ENCODE data around the gene CHRND.

The CHRND gene

DNA sequence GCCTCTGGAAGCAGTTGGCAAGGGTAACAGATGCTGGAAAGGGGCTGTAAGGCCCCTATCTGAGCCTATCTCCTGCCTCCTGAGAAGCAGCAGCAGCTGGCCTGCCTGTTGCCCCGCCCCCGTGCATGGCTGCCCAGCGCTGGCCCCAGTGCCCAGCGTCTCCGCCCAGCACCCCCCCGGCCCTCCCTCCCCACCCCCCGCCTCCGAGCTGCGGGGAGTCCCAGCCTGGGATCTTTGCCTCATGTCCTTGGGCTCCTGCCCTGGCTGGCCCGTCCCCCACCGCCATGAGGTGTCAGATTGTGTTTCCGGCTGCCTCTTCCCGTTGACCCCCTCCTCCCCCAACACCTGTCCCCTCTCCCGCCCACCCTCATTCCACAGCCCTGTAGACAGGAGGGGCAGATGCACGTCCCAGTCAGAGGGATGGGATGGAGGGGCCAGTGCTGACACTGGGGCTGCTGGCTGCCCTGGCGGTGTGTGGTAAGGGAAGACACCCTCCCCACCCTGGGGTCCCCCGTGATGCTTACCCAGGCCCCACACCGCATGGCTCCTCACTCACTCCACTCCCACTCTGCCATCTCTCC lies at the start of gene CHRND:
TSS of gene CHRND (plus strand) at position 370 of the 581 bp plus-strand sequence. CDS start at position 426, 56 bp downstream.
- no peak for DNase-seq

DNA sequence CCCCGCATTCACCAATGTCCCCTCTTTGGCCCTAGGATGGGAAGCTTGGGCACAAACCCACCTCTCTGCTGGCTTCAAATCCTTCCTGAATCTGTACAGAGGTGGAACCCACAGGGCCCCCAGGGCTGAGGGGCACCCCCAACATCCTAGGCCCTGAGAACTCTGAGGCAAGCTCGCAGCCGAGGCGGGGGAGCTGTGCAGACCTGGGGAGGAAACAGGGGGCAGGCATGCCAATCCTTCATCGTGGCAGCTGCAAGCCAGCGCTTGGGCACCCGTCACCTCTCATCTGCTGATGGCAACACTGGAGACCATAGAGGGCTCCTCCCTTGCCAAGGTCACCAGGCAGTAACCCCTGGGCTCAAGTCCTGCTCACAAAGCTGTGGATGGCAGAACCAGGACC lies 49.2 kb upstream of the CHRND start:
- DNase-seq: no peak

DNA sequence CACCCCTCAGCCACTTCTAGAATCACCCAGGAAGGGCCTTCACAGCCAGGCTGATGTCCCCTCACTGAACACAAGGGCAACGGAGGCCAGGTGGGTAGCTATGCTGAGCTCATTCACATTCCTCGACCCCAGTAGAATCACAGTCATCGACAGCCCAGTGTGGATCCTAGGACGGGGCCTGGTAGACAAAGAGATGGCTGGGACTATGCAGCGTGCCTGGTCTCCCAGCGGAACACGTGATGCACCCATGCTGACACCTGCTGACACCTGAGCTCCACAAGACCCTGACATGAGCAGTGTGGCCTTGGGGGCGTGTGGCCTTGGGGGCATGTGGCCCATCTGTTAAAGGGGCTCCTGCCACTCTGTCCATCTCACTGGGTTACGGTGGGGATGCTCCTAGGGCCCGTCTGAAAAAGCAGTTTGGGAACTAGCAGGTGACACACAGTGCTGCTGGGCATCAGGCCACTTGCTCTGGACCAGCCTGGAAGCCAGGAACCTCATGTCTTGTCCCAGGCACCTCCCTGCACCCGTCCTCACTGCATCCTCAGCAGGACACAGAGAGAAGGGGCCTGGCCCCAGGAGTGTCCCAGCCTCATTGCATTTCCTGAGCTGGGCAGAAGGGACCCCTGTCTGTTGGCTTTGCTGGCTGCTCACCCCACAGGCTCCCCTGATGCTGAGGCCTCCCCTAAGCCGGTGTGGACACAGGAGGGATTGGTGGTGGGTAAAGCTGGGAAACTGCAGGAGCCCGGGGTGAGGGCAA lies 48.0 kb upstream of the CHRND start:
- no peak for DNase-seq

DNA sequence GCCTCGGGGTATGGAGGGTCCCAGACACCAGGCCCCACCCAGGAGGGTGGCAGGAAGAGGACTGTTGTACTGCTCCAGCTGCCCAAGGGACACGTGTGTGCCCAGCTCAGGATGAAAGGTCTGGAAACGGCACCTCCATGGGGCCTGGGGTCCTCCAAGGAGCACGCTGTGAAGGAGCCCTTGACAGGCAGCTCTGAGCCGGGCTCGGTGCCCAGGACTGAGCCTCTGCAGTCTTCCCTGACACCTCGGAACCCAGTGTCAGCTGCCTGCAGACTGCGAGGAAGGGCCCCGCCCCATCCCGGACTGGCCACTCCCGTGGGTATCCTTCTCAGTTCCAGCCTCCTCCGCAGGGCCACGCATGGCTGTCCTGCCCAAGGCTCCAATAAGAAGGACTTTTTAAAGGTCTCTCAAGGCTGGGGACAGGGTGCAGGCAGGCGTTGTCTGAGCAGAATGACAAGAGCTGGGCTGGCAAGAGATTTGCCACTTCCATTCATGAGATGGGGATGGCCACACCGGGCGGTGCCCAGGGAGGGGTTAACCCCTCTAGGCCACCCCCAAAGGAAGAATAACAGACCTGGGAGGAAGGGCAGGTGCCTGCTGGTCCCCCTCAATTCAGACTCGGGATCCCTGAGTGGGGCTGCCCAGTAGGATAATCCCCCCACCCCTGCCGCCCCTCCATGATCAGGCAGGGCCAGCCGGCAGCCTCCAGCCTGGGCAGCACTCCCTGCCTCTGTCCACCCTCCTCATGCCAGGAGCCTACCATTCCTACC lies 47.2 kb upstream of the CHRND start:
- DNase-seq: no peak

DNA sequence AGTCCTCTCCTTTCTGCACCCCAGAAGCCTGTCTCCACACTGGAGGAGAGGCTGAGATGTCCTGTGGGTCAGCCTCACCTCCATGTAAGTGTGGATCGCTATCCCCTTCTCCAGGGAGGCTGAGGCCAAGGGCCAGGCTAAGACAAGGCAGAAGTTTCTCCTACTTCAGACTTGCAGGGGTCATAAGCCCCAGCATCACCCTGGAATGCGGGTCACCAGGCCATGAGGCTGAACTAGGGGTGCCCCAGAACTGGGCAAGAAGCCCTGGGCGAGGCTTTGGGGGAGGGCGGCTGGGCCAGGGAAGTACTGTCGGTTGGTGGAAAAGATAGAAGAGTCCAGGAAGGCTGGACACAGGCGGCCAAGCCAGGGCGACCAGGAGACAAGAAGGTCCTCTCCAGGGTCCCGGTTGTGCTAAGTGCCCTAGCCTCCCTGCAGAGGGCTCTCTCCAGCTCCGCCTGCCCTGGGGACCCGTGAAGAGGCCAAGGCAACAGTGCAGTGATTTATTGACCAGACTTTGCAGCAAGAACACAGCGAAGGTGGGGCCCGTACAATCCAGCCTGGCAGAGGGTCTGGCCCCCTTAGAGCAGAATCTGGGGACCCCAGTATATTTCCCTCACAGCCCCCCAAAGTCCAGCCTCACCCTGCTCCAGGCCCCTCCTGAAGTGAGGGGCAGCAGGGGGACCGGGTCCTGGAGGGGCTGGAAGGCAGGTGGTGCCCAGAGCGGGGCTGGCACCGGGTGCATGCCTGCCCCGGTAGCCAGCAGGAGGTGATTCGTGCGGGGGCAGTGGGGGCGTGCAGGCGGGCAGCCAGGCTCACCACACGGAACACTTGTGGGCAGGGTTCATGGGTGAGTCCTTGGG lies 46.4 kb upstream of the CHRND start:
- no peak for DNase-seq

DNA sequence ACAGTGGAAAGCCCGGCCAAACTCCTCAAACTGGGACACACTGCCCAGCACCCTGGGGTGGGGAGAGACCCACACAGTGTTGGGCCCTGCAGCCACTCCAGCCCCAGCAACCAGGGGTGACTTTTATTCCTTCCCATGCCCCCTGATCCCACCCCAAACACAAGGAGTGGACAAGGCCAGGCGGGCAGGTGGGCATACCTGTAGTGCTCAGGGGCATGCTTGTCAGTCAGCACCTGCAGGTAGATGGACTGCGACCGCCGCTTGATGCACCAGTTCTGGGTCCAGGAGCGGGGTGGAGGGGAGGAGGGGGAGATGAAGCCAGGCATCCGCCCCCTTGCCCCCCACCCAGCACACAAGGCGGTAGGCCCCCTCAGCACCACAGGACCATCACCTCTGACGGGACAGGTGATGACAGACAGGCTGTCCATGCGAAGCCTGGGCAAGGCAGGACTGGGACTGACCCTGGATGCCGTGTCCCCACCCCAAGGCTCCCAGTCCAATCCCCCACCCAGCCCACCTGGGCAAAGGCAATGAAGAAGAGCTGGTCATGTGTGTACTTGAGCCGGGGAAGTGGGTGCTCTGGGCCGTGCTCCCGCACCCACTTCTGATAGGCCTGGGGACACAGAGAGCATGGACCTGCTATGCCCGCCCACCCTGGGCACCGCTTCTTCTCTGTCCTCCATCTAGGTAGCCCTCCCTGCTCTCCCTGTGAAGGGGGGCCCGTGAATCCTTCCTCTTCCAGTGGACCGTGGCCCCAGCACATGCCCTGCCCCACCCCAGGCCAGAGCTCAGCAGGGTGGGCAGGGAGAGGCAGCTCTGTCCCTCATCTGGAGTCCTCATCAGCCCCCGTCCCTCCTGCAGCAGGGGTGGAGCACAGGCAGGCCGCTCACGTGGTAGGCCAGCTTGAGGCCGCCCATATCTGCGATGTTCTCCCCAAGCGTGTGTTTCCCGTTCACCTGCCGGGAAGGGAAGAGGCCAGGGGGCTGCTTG lies 45.5 kb upstream of the CHRND start:
- DNase-seq: no peak

DNA sequence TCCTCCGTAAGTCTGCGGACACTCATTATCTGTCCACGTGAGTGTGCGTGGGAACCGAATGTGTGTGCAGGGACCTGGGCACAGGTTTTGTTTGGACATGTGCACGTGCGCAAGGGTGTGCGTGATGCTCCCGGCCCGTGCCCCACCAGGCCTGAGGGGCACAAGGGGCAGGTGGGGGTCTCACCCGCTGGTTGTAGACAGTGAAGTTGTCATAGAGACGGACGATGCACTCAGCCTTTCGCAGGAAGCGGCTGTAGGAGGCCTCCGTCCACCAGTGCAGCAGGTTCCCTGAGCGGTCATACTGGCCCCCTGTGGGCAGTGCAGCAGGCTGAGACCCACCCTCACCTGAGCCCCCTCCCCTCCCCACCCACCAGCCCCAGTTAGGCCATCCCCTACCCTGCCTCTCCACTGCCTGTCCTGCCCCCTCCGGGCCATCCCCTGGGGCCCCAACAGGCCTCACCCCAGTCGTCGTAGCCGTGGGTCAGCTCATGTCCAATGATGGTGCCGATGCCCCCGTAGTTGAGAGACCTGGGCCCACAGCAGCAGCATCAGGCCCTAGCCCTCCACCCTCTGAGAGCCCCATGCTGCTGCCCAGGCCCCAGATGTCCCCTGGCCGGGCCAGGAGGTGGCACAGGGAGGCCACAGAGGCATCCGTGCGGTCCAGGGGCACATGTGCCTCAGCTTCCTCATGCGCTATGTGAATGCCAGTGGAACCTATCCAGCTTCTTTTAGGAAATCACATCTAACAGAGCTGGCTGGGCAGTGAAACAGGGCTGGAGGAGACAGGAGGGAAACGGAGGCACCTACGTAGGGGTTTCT lies 44.4 kb upstream of the CHRND start:
- DNase-seq: no peak

DNA sequence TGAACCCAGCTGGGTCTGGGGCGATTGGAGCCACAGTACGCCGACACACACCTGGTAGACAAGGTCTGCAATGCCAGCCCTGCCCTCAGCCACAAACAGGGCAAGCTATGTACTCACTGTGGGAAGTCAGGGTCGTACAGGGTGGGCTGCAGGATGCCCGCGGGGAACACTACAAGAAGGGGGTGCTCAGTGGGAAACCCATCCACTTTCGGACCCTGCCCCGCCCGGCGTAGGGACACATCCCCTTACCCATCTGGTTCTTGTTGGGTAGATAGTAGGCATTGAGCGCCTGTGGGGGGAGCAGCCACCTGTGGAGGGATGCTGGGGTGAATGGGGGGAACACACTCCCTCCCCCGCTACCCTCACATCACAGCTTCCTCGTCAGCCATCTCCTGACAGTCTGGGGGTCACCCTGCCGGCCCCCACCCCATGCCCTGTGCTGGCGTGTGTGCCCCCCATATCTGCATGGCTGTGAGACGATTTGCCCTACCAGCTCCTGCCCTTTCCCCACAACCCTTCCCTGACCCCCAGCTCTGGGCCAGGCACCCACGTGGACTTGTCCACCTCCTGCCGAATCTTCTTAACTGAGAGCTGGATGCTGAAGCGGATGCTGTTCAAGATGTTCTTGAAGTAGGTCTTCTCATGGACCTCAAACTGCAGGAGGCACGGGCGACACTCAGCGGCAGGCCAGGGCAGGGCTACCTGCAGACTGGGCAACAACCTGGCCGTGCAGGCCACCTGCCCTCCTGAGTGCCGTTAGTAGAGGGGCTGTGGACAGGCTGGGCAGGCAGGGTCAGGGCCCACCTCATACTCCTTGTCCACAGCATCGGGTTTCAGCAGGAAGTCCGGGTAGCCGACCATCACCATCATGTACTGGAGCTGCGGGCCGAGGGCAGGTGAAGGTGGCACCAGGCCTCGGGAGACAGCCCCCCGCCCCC lies 43.4 kb upstream of the CHRND start:
- DNase-seq: no peak

DNA sequence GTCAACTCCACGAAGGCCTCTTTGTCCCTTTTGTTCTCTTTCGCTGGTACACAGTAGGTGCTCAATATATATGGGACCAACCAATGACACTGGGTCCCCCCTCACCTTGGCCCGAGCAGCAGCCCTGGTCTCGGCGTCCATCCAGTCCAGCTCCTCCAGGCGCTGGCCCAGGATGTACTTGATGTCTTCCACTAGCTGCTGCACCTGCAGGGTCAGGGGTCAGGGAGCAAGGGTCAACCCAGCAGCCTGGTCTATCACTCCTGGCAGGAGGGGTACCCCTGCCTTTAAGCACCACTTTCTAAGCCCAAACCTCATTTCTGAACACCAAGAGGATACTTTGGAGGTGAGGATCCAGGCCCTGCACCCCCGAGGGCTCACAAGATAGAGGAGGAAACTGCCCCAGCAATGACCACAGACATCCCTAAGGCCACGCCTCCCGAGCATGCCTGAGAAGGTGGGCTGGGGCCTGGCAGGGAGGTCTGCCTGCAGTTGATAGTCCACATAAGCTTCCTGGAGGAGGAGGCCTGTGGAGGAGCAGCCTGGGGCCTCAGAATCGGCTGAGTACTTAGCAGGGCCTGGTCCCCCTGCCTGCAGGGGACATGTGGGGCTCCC lies 42.5 kb upstream of the CHRND start:
- DNase-seq: no peak

DNA sequence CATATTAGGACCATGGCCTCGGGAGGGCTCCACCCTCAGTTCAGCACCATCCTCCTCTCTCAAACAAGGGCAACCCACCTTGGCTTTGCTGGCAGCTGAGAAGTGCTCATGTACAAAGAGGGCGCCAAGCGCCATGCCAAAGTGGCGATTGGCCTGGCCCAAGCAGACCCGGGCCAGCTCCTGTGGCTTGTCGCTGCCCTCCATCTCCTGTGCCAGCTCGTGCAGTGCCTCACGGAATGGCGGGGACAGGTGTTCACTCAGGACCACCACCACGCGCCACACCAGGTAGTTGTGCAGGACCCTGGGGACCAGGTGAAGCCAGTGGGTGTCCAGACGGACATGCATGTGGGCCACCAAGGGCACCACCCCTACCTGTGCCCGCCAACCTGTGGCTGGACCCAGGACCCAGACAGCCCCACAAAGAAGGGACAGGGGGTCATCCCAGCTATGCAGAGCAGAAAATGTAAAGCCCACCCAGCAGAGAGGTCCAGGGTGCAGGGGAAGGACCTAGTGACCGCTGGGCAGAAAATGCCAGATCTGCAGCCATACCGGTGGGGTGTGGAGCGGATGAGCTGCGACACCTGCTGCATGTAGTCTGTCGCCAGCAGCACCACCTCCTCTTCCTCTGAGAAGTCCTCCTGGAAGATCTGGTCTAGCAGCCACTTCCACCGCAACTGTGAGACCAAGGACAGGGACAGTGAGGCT lies 41.9 kb upstream of the CHRND start:
- no peak for DNase-seq

DNA sequence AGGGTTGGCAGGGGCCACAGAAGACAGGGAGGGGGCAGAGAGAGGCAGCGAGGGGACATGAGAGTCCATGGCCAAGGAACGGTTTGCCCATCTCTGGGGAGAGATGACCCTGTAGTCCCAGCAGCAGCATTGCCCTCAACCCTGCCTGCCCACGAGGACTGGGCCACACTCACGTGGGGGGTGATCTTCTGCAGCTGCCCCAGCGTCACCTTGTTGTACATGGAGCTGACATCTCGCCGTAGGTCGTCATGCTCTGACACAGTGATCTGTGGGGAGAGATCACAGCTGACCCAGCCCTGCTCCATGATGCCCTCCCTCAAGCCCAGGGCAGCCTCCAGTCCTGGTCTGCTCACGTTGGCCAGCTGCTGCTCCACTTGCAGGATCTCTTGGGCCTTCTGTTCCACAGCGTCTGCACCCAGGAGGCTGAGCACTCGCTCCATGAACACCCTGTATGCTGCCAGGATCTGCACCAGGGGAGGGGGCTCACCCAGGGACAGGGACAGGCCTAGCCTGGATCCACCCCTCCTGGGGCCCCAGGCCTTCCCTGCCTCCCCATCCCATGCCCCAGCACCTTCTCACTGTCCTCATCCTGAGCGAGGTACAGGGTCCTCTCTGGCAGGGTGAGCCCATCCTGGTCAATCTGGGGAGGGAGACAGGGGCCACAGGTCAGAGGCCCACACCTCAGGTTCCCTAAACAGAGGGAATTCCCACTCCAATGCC lies 41.2 kb upstream of the CHRND start:
- DNase-seq: no peak

DNA sequence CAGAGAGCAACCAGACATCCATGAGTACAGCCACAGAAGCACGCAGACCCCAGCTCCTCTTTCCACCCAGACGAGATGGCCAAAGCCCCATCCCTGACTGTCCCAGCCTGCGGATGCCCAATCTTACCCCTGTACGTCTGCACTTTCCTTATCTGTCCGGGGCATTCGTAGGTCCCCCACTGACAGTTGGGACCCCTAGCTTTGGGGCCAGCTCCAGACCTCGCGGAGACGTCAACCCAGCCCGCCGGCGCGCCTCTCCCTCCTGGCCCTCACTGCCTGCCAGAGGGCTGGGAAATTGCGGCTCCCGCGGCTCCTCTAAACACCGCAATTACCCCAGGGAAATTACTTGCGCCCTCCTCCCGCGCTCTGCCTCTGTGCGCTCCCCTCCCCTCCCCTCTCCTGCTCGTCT lies 40.6 kb upstream of the CHRND start:
- no peak for DNase-seq

DNA sequence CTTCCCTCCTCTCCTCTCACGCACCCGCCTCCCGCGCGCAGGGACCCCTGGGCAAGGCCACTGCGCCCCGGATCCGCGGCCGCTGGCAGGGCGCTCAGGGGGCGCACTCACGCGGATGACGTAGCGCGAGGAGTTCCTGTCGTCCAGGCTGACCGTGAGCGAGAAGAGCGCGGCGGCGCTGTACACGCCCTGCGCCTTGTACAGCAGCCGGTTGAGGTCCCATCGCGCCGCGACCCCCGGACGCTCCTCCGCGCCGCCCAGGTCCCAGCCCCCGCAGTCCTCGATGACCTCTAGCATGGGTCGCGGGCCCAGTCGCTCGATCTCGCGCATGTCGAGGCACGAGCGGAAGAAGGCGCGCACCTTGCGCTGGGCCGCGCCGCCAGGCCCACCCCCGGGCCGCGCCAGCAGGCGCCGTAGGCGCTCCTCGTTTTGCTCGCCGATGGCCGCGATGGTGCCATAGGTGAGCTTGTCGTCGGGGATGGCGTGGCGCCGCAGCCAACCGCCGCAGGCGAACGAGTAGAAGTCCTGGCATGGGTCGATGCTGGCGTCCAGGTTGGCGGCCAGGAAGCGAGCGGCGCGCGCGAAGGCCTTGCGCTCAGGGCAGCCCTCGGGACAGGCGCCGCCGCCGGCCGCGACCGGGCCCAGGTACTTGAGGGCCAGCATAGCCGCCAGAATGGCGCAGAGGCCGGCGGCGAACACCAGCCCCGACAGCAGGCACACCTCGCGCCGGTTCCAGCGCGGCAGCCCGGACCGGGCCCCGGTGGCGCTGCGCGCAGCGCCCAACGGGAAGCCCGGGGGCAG lies 40.0 kb upstream of the CHRND start:
- DNase-seq: no peak

DNA sequence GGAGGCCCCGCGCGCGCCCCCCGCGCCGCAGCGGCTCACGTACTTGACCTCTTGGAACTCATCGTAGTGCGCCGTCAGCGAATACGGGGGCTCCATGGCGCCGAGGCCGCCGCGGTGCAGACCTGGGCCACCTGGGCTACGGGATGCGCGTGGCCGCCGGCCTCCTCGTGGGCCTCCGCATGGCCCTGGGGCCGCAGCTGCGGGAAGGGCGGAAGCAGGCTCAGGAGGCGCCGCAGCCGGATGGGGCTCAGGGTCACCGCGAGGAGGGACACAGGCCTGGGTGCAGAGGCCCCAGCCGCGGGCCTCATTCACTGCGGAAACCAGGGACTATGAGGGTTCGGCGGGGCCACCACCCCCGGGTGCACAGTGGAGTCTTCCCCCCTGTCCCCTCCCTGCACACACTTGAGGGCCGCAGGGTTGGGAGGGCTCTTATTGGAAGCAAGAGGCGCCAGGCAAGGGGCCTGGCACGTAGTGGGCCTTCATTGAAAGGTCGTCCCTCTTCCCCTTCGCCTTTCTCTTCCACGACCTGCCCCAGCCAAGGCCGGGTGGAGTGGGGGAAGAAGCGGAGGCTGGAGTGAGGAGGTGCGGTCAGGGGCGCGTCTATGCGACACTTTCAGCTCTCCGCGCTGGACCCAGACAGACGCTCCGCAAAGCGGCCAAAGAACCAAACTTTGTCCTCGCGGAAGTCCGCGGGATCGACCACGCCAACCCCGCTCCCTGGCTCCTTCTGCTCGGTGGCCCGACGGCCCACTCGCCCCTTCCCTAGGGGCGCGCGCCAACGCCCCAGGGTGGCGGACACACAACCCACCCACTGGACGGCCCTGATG lies 39.2 kb upstream of the CHRND start:
- DNase-seq: no peak

DNA sequence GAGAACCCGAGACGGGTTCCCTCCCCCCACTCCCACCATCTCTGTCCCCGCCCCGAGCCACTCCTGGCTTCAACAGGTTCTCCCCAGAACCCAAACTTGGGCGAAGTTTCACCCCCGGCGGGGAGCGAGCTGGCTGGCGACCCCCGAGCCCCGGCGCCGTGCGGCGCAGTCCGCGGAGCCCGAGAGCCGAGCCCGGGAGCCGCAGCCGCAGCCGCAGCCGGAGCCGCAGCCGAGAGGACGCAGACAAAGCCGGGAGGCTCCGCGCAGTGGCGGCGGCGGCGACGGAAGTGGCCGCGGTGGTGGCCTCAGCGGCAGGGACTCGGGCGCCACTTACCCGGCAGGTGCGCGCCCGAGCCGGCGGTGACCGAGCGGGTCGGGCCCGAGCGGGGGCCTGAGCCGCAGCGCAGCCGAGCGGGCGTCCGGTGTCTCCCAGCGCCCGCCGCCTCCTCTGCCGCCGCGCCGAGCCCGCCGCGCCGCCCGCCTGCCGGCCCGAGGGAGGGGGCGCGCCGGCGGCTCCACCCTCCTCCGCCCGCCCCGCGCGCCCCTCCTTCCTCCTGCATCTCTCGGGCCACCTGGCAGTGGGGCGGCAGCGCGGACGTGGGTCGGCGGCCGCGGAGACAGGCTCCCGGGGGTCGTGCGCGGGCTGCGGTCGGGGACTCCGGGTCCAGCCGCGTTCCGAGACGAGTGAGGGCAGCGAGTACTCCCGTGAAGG lies 38.4 kb upstream of the CHRND start, which contains the start of gene ECEL1:
TSS of gene ECEL1 (minus strand) at position 450 of the 712 bp plus-strand sequence. CDS start 1,181 bp downstream, outside the sequence.
- DNase-seq: no peak
